GM10266 (cell line): ENCODE data around the gene ZC3H15.

Experiments used
- DNase-seq: peaks from one replicate; pipeline ENCODE4 v3.0.0; 2012; ENCODE audit errors: extremely low spot score
- TF ChIP-seq, protein P1 (sequence below): IDR thresholded peaks from 2 replicates; pipeline ENCODE4 v1.5.1; 2012; ENCODE audit warnings: mild to moderate bottlenecking, low read depth; ENCODE audit not compliant: control insufficient read depth, insufficient read depth; ENCODE audit errors: missing control alignments

ZC3H15 gene

DNA sequence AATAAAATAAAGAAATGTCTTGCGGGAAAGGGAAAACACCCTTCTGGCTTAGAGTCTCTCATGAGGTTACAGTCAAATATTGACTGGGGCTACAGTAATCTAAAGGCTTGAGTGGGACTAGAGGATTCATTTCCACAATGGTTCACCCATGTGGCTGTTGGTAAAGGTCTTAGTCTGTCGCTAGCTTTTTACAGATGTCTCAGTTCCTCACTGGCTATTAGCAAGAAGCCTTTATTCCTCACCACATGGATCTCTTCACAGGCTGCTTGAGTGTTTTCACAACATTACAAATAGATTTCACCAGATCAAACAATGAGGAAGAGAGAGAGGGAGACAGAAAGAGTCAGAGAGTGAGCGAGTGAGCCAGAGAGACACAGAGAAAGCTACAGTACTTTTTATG, 8.3 kb upstream of the ZC3H15 start:
- DNase-seq, result no peak
- TF ChIP-seq, protein P1, sequence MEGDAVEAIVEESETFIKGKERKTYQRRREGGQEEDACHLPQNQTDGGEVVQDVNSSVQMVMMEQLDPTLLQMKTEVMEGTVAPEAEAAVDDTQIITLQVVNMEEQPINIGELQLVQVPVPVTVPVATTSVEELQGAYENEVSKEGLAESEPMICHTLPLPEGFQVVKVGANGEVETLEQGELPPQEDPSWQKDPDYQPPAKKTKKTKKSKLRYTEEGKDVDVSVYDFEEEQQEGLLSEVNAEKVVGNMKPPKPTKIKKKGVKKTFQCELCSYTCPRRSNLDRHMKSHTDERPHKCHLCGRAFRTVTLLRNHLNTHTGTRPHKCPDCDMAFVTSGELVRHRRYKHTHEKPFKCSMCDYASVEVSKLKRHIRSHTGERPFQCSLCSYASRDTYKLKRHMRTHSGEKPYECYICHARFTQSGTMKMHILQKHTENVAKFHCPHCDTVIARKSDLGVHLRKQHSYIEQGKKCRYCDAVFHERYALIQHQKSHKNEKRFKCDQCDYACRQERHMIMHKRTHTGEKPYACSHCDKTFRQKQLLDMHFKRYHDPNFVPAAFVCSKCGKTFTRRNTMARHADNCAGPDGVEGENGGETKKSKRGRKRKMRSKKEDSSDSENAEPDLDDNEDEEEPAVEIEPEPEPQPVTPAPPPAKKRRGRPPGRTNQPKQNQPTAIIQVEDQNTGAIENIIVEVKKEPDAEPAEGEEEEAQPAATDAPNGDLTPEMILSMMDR, result no peak

DNA sequence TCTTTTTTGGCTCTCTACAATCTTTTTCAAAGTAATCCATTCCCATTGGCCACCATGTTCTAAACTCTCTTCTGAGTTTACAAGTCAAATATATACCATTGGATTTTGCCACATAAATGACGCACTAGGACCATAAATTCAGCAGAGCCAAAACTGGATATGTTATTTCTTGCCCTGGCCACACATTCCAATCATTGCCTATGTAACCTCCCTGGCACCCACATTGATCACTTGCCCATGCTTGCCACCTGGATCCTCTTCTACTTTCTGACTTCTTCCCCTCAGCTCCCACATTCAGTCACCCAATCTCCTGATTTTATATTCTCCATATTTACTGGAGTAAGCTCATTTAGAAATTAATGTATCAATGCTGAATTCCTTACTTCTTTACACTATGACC, 5.1 kb upstream of the ZC3H15 start:
- TF ChIP-seq, protein P1, result no peak
- DNase-seq, result no peak

DNA sequence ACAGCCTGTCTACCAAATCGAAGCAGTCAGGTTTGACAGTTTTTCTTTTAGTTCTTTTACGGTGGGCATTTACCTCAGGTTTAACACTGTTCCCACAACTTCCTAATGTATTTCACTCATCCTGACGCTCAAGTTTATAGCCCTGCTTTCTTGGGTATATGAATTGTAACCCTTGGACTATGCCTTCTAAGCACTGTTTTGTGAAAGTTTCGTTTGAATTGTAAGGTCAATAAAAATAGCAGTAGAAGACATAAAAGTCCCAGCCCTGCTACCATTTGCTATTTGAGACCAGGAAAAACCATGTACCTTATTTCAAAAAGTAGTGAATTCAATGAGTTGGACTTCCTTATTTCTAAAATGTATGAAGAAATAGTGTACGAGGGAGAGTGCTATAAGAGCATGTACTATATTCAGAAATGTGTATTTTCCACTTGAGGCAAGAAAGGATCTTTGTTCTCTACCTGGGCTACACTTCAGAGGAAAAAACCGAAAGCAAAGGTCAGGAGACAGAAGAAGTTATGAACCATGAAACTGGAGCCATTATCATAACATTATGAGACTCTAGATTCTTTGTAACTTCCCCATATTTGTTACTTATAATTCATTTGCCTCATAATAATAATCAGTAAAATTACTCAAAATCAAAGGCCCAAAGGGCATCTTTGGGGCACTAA, 1.9 kb upstream of the ZC3H15 start:
- TF ChIP-seq, protein P1, result no peak
- no peak for DNase-seq

DNA sequence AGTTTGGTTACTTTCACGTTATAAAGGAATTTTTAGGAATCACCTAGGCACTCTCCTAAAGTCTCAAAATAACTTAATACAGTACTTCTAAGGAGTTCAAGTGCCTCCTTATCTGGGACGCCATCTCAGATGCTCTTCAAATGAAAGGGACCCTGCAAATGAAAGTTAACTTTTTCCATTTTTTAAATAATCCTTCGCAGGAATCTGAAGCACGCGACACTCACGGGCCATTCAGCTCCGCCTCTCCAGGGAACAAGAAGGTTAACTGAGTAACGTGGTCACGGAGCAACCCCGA, 537 bp upstream of the ZC3H15 start:
- TF ChIP-seq, protein P1, result no peak
- DNase-seq, result no peak

DNA sequence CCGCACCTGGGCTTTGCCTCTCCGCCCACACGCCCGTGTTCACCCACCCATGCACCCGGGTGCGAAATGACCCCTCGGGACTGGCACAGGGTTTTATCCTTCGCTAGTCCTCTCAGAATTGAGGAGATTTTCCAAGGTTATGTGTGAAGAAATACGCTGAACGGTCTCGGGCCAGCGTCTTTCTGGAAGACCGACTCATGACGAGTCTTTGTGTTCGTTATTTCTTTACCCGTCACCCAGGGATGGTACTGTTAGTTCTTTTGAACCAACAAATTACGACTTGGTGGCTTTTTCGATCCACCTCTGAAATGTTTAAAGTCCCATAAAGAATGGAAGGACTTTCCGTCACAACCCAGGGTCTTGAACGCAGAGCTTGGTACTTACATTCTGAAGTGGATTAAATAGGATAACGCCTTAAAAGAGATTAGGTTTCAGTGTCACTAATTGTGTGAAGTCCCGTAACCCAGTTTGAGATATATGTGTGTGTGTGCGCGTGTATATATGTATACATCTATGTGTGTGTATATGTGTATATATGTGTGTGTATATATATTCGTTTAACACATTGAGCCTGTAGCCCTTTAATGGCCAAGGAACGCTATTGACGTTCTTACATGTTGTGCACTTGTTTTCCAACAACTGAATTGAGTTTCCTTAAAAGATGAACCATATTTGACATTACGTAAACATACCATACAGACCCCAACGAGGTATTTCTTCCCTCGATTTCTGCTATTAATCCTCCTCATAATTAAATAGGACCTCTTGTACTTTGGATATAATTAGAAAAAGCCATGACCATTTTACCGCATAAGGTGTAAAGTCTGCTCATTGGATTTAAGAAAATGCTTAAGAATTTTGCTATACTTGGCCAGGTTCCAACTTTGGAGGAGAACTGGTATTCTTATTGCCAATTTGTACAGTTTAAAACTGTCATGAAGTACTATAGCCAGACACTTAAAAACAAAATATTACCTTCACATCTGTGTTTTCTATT, 889 bp downstream of the ZC3H15 start:
- TF ChIP-seq, protein P1, result no peak
- DNase-seq, result no peak

DNA sequence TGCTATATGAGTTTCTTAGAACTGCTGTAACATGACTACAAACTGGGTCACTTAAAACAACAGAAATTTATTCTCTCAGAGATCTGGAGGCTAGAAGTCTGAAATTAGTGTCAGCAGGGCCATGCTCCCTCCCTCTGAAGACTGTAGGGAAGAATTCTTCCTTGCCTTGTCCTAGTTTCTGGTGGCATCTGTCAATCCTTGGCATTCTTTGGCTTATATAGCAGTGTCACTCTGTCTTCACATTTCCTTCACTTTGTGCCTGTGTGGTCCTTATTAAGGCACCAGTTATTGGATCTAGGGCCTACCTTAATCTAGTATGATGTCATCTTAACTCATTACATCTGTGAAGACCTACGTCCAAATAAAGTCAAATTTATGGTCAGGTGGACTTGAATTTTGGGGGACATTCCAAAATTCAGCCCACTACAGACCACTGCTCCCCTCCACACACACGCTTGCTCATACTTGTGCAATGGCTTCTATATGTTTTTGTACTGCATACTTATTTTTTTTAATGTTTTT, 7.6 kb downstream of the ZC3H15 start:
- TF ChIP-seq, protein P1, result no peak
- no peak for DNase-seq

DNA sequence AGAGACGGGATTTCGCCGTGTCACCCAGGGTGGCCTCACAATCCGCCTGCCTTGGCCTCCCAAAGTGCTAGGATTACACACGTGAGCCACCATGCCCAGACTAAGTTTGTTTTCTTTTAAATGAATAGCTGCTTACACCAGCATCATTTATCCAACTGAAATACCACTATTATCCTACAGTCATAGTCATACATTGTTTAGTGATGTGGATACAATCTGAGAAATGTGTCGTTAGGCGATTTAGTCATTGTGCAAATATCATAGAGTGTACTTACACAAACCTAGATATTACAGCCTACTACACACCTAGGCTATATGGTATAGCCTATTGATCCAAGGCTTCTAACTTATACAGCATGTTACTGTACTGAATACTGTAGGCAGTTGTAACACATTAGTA, 10.3 kb downstream of the ZC3H15 start:
- no peak for DNase-seq
- TF ChIP-seq, protein P1, result no peak
